Body of pancreas (tissue), 4 donors: ENCODE measurements around the gene ISG20L2. TPM values are rescaled to one million over a fixed set of nuclear protein-coding genes. Genes with fewer than 3 reads are reported as not detected.

Experiments
- ATAC-seq: fragments of 150-250 bp; one replicate; pipeline ENCODE4 v1.9.1; 2016
- DNase-seq, 4 donors: peaks; one replicate each; pipeline ENCODE4 v3.0.0-alpha.2; 2019
- H3K27ac ChIP-seq, 4 donors: fragments of 200-600 bp; sonication (generic); 1 replicate in 3 of 4; 2 replicates in 1 of 4; pipeline versions ENCODE4 v1.5.1 to v1.6.1; 2016 to 2019; ENCODE audit warnings: mild to moderate bottlenecking in 1 of 4, mixed read lengths in 1 of 4, moderate library complexity in 1 of 4
- H3K27me3 ChIP-seq, 2 donors: fragments of 200-600 bp; sonication (generic); one replicate each; pipeline ENCODE4 v1.6.0; 2016; ENCODE audit warnings: mild to moderate bottlenecking in 1 of 2
- H3K36me3 ChIP-seq, 2 donors: fragments of 200-600 bp; sonication (generic); replicated peaks in 1 of 2; 2 replicates each; pipeline ENCODE4 v1.5.1; 2016; ENCODE audit warnings: low read depth in 2 of 2; ENCODE audit not compliant: insufficient read depth in 1 of 2
- H3K4me1 ChIP-seq: fragments of 200-600 bp; sonication (generic); one replicate; pipeline ENCODE4 v1.6.0; 2016
- H3K4me3 ChIP-seq, 2 donors: fragments of 200-600 bp; sonication (generic); 1 replicate in 1 of 2; 2 replicates in 1 of 2; pipeline ENCODE4 v1.5.1; 2016 to 2019
- H3K9me3 ChIP-seq, 3 donors: fragments of 200-600 bp; sonication (generic); 1 replicate in 2 of 3; 2 replicates in 1 of 3; pipeline ENCODE4 v1.5.1; 2016
- POLR2A ChIP-seq, 3 donors: fragments of 450-650 bp; IDR thresholded peaks; one replicate each; pipeline ENCODE4 v1.6.1; 2016; ENCODE audit warnings: antibody characterized with exemption in 3 of 3, mild to moderate bottlenecking in 2 of 3
- WGBS, 2 donors: methylation state at CpG; one replicate each; pipeline ENCODE4 v1.1.5; 2017; 5-methylcytosine and 5-hydroxymethylcytosine counted together
- intact Hi-C: fragments of 100-400 bp; cut with DNase I; formaldehyde crosslinking; loops from one replicate; pipeline ENCODE4 v1.15.1; 2023
- total RNA-seq, 2 donors: library from RNA; depleted of rRNA; stranded (reverse); fragments of >200 nt; gene quantifications; one replicate each; pipeline ENCODE4 v1.1.0, GENCODE V29; 2016
- TF ChIP-seq, protein P1 (sequence below), 7 experiments: fragments of 450-650 bp in 4 of 7; fragments of 200-600 bp in 3 of 7; sonication (generic) in 3 of 7; IDR thresholded peaks; one replicate each; pipeline ENCODE4 v1.5.1; 2016 to 2019; ENCODE audit warnings: antibody characterized with exemption in 7 of 7

The ISG20L2 gene
- total RNA-seq, 2 donors from 2014 or later: 11.9 to 14.3 TPM

- Histone ChIP-seq H3K27ac (peak overlapping the region; percentile 92 to 99 (median 98)), H3K27me3 (no peaks in the 10 kb centered on the region), H3K36me3 (peaks cover 0 to 3% of the 10 kb centered on the region in 2 donors), H3K9me3 (no peaks in the 10 kb centered on the region), H3K4me1 (peaks cover 58% of the 10 kb centered on the region), H3K4me3 (no peak overlapping the region)
- ATAC-seq (no peak), DNase-seq (peak in 2 of 4 donors; percentile 13 to 15)
- WGBS, 2 donors: 11 to 12% methylated on average over 8 of the region's 8 CpGs
- intact Hi-C loops: no loop called here
- TF ChIP-seq, protein P1, sequence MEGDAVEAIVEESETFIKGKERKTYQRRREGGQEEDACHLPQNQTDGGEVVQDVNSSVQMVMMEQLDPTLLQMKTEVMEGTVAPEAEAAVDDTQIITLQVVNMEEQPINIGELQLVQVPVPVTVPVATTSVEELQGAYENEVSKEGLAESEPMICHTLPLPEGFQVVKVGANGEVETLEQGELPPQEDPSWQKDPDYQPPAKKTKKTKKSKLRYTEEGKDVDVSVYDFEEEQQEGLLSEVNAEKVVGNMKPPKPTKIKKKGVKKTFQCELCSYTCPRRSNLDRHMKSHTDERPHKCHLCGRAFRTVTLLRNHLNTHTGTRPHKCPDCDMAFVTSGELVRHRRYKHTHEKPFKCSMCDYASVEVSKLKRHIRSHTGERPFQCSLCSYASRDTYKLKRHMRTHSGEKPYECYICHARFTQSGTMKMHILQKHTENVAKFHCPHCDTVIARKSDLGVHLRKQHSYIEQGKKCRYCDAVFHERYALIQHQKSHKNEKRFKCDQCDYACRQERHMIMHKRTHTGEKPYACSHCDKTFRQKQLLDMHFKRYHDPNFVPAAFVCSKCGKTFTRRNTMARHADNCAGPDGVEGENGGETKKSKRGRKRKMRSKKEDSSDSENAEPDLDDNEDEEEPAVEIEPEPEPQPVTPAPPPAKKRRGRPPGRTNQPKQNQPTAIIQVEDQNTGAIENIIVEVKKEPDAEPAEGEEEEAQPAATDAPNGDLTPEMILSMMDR (IDR thresholded peaks at IDR 0.05): no peak
- TF ChIP-seq POLR2A (IDR thresholded peaks at IDR 0.05): no peak
These were observed 19.4 kb upstream of the ISG20L2 start for GRCh38 chr1:156747742-156748669.

GRCh38 chr1:156746728-156747631, 18.4 kb upstream of the ISG20L2 start:
- intact Hi-C loops: no loop called here

DNA sequence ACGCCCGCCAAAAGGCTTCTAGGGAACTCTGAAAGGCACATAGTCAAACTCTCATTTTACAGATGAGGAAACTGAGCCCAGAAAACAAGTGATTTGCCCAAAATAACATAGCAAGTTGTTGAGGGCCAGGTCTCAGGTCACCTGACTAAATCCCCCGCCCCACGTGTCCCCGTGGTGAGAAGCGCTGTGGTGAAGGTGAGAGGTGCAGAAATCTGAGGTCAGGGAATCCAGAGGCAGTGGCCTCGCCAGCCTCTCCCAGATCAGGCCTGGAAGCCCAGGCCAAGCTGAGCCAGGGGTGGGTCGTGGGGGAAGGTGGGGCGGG, 17.8 kb upstream of the ISG20L2 start:
- WGBS, 2 donors: 32 to 61% methylated on average over 2 to 9 of the region's 9 CpGs
- no peaks in the 10 kb centered on the region for H3K9me3 ChIP-seq
- no peak for TF ChIP-seq POLR2A (IDR thresholded peaks at IDR 0.05)
- TF ChIP-seq, protein P1 (IDR thresholded peaks at IDR 0.05): no peak
- H3K27ac ChIP-seq: peak overlapping the region; percentile 92 to 99 (median 98)
- H3K4me1 ChIP-seq: peaks cover 59% of the 10 kb centered on the region
- intact Hi-C loops: no loop called here
- no peak overlapping the region for H3K4me3 ChIP-seq
- H3K27me3 ChIP-seq: no peaks in the 10 kb centered on the region
- ATAC-seq (no peak), DNase-seq (no peak)
- H3K36me3 ChIP-seq: peaks cover 0 to 8% of the 10 kb centered on the region in 2 donors

More at GRCh38 chr1:156746728-156747631, 18.4 kb upstream of the ISG20L2 start:
- H3K27me3 ChIP-seq: no peaks in the 10 kb centered on the region
- H3K9me3 ChIP-seq: no peaks in the 10 kb centered on the region
- H3K4me3 ChIP-seq: no peak overlapping the region
- ATAC-seq: peak; percentile 55
- peak; percentile 58 to 73 (median 73) for TF ChIP-seq POLR2A (IDR thresholded peaks at IDR 0.05)
- TF ChIP-seq, protein P1 (IDR thresholded peaks at IDR 0.05): peak in 4 of 7 experiments; percentile 14 to 36 (median 26)
- DNase-seq: peak; percentile 93 to 97 (median 95)
- H3K27ac ChIP-seq: peak overlapping the region; percentile 92 to 99 (median 98)
- peaks cover 53% of the 10 kb centered on the region for H3K4me1 ChIP-seq
- 1 to 2% methylated on average over 8 to 24 of the region's 29 CpGs for WGBS, 2 donors
- peaks cover 0 to 8% of the 10 kb centered on the region in 2 donors for H3K36me3 ChIP-seq

- 43 to 44% methylated on average over 3 of the region's 3 CpGs for WGBS, 2 donors
- Histone ChIP-seq H3K9me3 (no peaks in the 10 kb centered on the region), H3K27ac (peak overlapping the region in 3 of 4 donors; percentile 92 to 99 (median 98)), H3K36me3 (peaks cover 0 to 8% of the 10 kb centered on the region in 2 donors), H3K4me3 (no peak overlapping the region), H3K27me3 (no peaks in the 10 kb centered on the region), H3K4me1 (peaks cover 61% of the 10 kb centered on the region)
- DNase-seq (no peak), ATAC-seq (no peak)
- intact Hi-C loops: no loop called here
- no peak for TF ChIP-seq POLR2A (IDR thresholded peaks at IDR 0.05)
- TF ChIP-seq, protein P1 (IDR thresholded peaks at IDR 0.05): no peak
These were observed 17.3 kb upstream of the ISG20L2 start for GRCh38 chr1:156745881-156746280.
